COLO668 (cell line): Measurements from ENCODE around the gene PRSS3.
"Not testable (repeated sequence)": the region's sequence is repeated elsewhere in the genome, so short reads cannot be mapped to it uniquely, and the experiment has no call there.

Experiments used
- DNase-seq: peaks from one replicate; lab custom pipeline; 2025; ENCODE audit not compliant: unreplicated experiment; lab: John Stamatoyannopoulos, UW

Gene PRSS3

GRCh38 chr9:33785914-33786313, 9.4 kb upstream of the PRSS3 start:
- DNase-seq: peak; percentile 10

GRCh38 chr9:33786681-33787080, 8.7 kb upstream of the PRSS3 start:
- no peak for DNase-seq

- no peak for DNase-seq
Observed at GRCh38 chr9:33787839-33788238, 7.5 kb upstream of the PRSS3 start.

GRCh38 chr9:33789429-33789828, 5.9 kb upstream of the PRSS3 start:
- DNase-seq: not testable (repeated sequence)

- no peak for DNase-seq
Observed at GRCh38 chr9:33791117-33791516, 4.2 kb upstream of the PRSS3 start.

GRCh38 chr9:33793496-33793895, 1.9 kb upstream of the PRSS3 start:
- DNase-seq: not testable (repeated sequence)

GRCh38 chr9:33794560-33794959, 801 bp upstream of the PRSS3 start:
- DNase-seq: peak; percentile 45

- DNase-seq: no peak
Observed at GRCh38 chr9:33795819-33796218, 458 bp downstream of the PRSS3 start.

- not testable (repeated sequence) for DNase-seq
Observed at GRCh38 chr9:33796679-33797078, 1.3 kb downstream of the PRSS3 start.

- DNase-seq: no peak
Observed at GRCh38 chr9:33797837-33798236, 2.5 kb downstream of the PRSS3 start.

GRCh38 chr9:33798545-33798944, 3.2 kb downstream of the PRSS3 start:
- DNase-seq: no peak

- DNase-seq: no peak
Observed at GRCh38 chr9:33799928-33800704, 4.8 kb downstream of the PRSS3 start.

GRCh38 chr9:33800886-33801285, 5.5 kb downstream of the PRSS3 start:
- DNase-seq: no peak

GRCh38 chr9:33801943-33802500, 6.7 kb downstream of the PRSS3 start:
- not testable (repeated sequence) for DNase-seq

GRCh38 chr9:33804196-33804595, 8.8 kb downstream of the PRSS3 start:
- not testable (repeated sequence) for DNase-seq

- peak; percentile 58 for DNase-seq
Observed at GRCh38 chr9:33807156-33807555, 11.8 kb downstream of the PRSS3 start.

- not testable (repeated sequence) for DNase-seq
Observed at GRCh38 chr9:33808979-33809322, 13.6 kb downstream of the PRSS3 start.

- DNase-seq: no peak
Observed at GRCh38 chr9:33809506-33809905, 14.1 kb downstream of the PRSS3 start.

GRCh38 chr9:33813712-33814641, 18.6 kb downstream of the PRSS3 start:
- DNase-seq: no peak

- no peak for DNase-seq
Observed at GRCh38 chr9:33815781-33816180, 20.4 kb downstream of the PRSS3 start.

GRCh38 chr9:33816327-33817252, 21.2 kb downstream of the PRSS3 start, which contains the start of gene UBE2R2:
Gene UBE2R2, plus strand, starts transcription at chr9:33817160. Its CDS starts 598 bp downstream, at chr9:33817758.
- peak; percentile 95 for DNase-seq
